Urothelium cell line (cell line): ENCODE data around the gene CAPN1.
A peak's percentile ranks its signal among the peaks of the same experiment; 100 is the strongest.
"Not testable (repeated sequence)": the region's sequence is repeated elsewhere in the genome, so short reads cannot be mapped to it uniquely, and the experiment has no call there.

Source experiments
- DNase-seq: peaks from one replicate; pipeline ENCODE4 v3.0.0; 2011; ENCODE audit warnings: low spot score, mixed read lengths
- FAIRE-seq: peaks from 2 replicates; lab custom pipeline; 2011; peaks lifted over from hg19 to GRCh38; lab: Jason Lieb, UNC

The CAPN1 gene

DNA sequence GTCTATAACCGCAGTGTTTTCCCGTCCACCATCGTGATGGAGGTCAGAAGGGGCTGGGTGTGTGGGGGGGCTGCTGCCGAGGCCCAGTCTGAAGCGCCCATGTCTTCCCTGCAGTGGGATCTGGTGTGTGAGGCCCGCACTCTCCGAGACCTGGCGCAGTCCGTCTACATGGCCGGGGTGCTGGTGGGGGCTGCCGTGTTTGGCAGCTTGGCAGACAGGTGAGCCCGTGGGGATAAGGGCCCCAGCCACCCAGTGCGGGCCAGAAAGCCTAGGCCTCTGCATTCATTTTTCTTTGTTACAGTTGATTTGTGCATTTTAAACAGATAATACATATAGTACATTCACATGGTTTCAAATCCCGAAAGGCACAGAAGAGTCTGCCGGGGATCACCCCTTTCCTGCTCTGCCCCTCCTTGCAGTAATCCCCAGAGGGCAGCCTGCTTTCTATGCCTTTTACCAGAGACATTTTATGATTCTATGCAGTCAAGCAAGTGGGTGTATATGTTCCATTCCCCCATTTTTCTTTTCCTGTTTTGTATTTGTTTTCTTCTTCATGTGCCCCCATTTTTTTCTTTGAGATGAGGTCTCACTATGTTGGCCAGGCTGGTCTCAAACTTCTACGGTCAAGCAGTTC lies 32.6 kb downstream of the CAPN1 start:
- FAIRE-seq (no peak), DNase-seq (peak; percentile 1)

DNA sequence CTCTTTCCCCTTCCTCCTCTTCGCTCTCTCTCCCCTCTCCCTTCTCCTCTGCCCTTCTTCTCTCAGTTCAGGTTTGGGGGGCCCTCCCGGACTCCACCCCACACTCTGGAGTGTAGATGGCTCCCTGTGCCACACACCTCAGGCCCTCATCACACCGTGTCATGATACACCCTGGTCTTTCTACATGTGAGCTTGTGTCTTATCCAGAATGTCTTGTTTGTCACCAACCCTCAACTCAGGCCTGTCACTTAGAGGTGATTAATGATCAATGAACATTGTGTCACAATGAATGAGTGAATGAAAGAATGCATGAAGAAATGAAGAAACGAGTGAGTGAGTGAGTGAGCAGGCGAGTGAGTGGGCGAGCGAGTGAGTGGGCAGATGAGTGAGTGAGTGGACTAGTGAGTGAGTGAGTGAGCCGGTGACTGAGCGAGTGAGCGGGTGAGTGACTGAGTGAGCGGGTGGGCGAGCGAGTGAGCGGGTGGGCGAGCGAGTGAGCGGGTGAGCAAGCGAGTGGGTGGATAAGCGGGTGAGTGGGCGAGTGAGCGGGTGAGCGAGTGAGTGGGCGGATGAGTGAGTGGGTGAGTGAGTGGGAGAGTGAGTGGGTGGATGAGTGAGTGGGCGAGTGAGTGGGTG lies 33.8 kb downstream of the CAPN1 start:
- peak; percentile 2 for DNase-seq

DNA sequence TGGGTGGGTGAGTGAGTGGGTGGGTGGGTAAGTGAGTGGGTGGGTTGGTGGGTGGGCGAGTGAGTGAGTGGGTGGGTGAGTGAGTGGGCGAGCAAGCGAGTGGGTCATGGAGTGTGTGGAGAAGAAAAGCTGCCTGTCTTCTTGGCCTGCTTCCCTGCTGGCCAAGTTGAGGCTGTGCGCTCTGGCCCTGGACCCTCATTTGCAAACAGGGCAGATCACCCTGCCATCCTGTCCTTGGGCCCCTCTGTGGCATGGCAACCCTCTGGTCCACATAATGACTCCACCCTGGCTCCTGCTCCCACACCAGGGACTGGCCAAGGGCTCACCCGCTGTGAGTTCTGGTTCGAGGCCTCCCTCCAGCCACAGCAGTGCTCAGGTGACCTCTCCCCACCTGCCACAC lies 35.1 kb downstream of the CAPN1 start:
- peak; percentile 3 for DNase-seq

More for the DNA sequence above, 33.8 kb downstream of the CAPN1 start:
- FAIRE-seq: peak; percentile 55

DNA sequence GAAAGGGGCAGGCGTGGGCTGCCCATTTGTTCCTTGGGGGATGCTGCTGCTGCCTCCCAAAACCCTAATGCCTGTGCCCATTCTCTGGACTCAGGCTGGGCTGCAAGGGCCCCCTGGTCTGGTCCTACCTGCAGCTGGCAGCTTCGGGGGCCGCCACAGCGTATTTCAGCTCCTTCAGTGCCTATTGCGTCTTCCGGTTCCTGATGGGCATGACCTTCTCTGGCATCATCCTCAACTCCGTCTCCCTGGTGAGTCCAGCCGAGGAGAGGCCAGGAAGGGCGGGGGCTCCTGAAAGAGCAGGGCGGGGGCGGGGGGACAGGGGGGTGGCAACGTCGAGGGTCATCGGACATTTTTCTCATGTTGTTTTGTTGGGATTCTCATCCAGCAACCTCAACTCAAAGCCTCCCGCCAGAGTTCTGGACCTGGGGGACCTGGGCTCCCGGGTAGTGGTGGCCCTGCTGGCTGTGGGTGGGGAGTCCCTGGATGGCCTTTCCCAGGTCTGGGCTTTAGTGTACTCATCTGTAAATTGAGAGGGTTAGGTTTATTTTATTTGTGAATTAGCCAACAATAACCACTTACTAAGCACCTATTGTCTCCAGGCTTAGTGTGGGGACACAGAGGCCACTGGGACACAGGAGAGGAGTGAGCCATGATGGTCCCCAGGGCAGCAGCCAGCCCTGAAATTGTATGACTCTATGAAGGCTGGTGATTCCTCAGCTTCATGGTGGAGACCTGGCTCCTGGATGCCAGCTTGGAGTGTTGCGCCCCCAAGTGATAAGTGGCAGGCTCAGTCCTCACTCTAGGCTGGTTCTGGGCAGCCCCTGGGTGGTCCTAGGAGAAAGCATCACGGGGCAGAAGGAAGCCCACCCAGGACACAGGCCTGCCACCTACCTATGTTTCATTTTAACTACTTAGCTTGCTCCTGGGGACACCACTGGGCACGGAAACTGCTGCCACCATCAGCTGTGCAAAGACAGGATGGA lies 36.0 kb downstream of the CAPN1 start:
- no peak for FAIRE-seq
- DNase-seq: no peak

More for the DNA sequence above, 35.1 kb downstream of the CAPN1 start:
- FAIRE-seq: no peak

DNA sequence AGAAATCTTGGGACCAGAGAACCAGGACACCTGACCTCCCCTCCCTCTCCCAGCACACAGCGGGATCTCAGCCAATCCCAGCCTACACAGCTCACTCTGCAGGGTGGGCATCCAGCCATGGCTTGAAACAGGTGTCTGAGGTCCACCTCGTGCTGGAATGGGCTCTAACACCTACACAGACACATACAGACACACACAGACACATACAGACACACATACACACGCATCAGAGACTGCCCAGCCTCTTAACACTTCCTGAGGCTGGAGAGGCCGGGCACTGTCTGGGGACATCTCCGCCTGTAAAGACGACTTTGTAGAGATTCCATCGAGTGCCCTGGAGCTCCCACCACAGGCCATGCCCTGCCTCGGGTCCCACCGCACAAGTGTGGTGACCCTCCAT lies 36.7 kb downstream of the CAPN1 start:
- FAIRE-seq (no peak), DNase-seq (no peak)

DNA sequence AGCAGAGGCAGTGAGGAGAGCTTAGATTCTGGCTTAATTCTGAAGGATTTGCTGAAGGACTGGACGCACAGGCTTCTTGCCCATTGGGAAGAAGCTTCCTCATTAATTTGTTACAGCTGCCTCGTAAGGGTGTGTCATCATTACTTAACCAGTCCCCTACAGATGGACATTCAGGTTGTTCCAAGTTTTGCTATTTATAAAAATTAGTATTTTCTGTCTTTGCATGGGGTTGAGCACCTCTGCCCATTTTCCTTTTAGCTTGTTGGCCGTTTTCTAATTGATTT lies 38.1 kb downstream of the CAPN1 start:
- no peak for DNase-seq
- FAIRE-seq: no peak

DNA sequence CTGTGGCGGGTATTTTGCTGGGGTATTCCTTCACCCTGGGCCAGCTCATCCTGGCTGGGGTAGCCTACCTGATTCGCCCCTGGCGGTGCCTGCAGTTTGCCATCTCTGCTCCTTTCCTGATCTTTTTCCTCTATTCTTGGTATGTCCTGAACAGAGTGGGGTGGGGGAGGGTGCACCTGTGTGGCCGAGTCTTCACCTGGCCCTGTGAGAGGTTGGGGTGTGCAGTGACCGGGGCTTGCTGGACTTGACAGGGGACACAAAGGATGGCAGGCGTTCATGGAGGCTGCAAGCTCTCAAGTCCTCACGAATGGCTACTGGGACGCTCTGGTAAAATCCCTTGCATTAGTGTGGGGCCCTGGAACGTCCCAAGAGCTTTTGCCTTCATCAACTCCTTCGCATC lies 39.3 kb downstream of the CAPN1 start:
- FAIRE-seq: no peak
- DNase-seq: no peak

DNA sequence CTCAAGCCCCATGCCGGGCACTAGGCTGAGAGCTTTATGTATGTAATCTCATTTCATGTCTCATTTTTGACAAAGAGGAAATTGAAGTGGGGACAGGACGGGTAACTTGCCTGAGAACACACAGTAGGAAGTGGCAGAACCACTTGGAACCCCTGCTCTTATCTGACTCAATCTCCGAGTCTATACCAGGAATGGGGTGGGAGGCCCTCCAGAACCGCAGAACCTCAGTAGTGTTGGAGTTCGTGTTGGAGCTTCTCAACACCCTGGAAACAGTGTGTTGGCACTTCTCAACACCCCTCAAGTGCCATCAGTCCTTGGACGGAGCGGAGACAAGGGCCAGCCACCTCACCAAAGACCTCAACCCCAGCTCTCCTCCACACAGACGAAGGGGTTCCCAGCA lies 41.3 kb downstream of the CAPN1 start:
- FAIRE-seq (no peak), DNase-seq (no peak)

DNA sequence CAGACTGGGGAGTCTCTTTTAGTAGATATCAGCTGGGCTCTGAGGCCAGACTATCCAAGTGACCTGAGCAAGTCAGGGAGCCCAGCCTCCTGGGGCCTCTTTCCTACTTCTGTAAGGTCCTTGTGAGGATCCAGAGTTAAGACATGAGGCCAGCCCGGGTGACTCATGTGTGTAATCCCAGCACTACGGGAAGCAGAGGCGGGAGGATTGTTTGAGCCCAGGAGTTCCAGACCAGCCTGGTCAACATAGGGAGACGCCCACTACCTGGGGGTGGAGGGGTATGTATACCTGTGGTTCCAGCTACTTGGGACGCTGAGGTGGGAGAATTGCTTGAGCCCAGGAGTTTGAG lies 43.2 kb downstream of the CAPN1 start:
- DNase-seq (peak; percentile 50), FAIRE-seq (no peak)

DNA sequence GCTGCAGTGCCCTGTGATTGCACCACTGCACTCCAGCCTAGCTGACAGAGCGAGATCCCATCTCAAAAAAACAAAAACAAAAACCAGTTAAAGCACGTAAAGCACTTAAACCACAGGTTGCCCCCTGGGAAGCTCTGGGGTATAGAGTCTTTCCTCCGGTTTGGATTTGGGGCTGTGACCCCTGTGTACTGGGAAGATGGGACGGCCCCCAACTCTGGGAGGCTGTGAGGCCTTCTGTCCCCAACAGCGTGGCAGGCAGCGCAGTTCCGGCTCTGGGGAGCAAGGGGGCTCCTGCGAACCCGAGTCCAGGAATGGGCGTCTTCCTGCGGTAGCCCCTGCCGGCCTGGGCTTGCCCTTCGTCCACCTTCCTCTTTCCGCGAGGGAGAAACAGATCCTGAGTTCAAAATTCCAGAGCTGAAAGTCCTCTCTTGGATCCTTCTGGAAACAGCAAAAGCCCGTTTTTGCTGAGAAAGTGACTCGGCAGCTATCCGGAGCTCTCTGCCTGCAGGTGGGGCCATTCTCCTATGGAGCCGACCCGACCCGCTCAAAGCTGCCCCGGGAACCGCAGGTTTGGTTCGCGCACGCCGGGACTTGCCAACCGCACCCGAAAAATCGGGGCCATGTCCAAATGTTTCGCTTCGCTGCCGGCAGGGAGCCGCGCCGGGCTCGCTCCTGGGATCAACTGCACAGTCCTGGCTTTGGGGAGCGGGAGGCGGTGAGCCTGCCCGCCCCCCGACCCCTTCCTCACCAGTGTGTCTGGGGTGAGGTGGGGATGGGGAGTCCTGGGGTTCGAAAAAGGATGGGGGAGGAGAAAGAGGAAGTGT lies 43.8 kb downstream of the CAPN1 start:
- DNase-seq: no peak
- FAIRE-seq: no peak

DNA sequence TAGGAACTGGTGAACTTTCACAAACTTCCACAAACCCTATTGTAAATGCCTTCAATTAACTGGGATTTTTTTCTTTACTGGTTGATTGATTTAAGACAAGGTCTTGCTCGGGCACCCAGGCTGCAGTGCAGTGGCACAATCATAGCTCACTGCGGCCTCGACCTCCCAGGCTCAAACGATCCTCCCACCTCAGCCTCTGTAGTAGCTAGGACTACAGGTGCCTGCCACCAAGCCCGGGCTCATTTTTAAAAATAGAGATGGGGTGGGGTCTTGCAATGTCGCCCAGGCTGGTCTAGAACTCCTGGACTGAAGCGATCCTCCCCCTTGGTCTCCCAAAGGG lies 44.3 kb downstream of the CAPN1 start:
- DNase-seq: no peak
- FAIRE-seq: no peak

DNA sequence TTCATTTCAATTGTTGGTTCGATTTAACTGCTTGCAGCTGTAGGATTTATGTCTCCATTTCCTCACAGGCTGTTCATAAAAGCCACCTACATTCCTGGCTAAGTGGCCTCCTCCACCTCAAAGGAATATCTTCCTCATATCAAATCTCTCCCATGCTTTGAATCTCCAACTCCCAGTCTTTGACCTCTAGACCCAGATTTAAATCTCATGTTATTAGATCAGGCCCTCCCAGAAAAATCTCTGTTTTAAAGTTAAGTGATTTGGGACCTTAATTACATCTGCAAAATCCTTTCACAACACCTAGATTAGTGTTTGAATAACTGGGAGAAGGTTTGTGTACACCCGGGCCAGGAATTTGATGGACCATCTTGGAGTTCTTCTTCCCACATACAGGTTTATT lies 46.2 kb downstream of the CAPN1 start:
- no peak for FAIRE-seq
- DNase-seq: no peak

DNA sequence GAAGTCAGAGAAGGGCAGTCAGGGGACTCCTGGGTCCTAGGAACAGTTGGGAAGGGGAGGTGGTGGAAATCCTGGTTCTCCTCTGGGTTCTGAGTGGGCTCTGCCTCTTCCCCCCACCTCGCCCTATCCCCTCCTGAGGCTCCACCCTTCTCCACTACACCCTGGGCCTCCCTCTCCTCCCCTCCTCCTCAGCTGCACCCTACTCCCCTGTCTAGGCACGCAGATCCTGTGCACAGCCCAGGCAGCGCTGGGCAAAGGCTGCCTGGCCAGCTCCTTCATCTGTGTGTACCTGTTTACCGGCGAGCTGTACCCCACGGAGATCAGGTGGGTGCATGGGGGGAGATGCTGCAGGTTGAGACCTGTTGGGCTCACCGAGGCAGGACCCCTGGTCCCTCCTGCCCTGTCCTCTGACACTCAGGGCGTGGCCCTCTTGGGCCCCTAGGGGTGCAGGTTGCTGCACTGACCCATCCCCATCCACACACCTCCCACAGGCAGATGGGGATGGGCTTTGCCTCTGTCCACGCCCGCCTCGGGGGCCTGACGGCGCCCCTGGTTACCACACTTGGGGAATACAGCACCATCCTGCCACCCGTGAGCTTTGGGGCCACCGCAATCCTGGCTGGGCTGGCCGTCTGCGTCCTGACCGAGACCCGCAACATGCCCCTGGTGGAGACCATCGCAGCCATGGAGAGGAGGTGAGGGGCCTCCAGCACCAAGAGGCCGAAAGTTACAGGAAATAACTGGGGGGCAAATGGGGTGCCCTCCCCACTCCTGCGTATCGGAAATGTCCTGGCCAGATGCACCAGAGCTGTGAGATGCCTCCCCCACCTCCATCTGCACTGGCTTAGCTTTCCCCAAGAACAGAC lies 54.7 kb downstream of the CAPN1 start:
- DNase-seq (no peak), FAIRE-seq (no peak)

DNA sequence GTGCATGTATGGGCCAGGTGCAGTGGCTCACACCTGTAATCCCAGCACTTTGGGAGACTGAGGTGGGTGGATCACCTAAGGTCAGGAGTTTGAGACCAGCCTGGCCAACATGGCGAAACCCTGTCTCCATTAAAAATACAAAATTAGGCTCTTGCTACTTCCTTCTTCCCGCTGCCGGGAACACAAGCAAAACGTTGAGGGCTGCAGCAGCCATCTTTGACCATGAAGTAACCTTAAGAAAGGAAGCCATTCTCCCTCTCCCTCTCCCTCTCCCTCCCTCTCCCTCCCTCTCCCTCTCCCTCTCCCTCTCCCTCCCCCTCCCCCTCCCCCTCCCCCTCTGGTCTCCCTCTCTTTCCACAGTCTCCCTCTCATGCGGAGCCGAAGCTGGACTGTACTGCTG lies 56.6 kb downstream of the CAPN1 start:
- FAIRE-seq, DNase-seq: not testable (repeated sequence)

DNA sequence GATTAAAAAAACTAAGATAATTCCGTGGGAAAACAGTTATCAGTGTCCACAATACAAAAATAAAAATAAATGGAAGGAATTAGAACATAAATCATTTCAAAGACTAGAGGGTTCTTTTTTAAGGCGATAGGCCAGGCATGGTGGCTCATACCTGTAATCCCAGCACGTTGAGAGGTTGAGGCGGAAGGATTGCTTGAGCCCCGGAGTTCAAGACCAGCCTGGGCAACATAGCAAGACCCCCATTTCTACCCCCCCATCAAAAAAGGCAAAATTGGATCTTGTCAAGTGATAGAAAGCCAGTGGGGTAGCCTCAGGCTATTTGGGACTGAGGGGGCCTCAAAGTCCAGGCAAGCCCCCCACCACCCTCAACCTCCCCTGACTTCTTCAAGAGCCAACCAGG lies 59.4 kb downstream of the CAPN1 start:
- DNase-seq: no peak
- FAIRE-seq: no peak

DNA sequence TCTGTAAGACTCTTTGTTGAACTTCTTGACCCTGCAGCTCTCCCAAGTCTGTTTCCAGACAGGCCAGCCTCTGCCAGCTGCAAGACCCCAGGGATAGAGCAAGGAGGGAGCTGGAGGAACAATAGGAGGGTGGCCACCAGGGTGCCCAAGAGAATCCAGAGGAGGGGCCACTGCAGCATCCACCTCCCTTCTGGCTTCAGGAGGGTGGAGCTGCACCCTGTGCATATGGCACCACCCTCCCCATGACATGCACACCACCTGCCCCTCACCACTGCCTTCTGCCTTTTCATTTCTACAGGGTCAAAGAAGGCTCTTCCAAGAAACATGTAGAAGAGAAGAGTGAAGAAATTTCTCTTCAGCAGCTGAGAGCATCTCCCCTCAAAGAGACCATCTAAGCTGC lies 60.0 kb downstream of the CAPN1 start:
- DNase-seq: no peak
- no peak for FAIRE-seq

DNA sequence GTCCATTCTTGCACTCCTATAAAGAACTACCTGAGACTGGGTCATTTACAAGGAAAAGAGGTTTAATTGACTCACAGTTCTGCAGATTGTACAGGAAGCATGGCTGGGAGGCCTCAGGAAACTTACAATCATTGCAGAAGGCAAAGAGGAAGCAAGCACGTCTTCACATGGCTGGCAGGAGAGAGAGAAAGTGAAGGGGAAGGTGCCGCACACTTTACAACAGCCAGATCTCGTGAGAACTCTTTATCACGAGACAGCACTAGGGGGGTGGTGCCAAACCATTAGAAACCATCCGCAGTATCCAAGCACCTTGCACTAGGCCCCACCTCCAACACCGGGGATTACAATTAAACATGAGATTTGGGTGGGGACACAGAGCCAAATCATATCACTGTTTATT lies 60.7 kb downstream of the CAPN1 start:
- FAIRE-seq (no peak), DNase-seq (no peak)

DNA sequence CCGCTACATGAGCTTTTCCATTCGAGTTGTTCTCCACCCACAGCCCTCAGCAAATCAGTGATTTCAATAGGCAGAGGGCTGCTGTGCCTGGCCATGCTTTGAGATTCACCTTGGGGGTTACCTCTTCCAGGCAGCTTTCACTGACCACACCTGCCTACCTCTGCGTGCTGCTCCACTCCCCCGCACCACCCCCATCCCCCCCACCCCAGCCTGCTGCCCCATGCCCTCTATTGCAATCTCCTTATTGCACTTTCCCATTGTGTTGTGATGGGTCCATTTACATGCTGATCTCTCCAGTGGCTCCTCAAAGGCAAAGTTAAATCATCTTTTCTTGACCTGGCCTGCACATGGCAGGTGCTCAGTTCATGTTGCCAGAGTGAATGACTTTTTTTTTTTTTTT lies 62.1 kb downstream of the CAPN1 start:
- FAIRE-seq (no peak), DNase-seq (no peak)

DNA sequence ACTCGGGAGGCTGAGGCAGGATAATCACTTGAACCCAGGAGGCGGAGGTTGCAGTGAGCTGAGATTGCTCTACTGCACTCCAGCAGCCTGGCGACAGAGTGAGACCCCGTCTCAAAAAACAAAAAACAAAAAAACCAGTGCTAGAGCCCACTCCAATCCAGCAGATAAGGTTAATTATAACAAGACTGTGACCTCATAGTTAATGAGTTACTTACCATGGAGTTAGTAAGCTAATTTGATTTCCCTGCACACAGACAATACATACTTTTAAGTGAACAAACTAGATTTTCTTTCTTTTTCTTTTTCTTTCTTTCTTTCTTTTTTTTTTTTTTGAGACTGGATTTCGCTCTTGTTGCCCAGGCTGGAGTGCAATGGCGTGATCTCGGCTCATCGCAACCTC lies 63.3 kb downstream of the CAPN1 start:
- FAIRE-seq, DNase-seq: not testable (repeated sequence)

DNA sequence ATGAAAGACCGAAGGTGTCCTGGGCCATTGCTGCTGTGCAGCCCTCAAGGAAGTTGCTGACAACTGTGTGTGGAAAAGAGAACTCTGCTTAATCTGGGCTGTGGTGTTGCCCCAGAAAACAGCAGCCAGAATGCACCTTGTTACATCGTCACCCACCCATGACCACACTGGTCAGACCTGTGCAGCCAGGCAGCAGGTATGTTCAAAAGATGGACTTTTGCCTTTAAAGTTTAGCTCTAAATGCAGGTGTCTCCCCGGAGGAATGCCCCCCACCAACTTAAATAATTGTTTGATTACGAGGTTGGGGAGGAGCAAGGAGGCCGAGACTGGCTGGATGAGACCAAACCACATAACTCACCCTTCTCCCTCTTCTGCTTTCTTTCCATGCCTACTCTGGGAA lies 64.8 kb downstream of the CAPN1 start:
- DNase-seq (no peak), FAIRE-seq (no peak)
